Measurements from ENCODE around the gene GEMIN7. TPM values are rescaled to one million over a fixed set of nuclear protein-coding genes. Genes with fewer than 3 reads are reported as not detected.

The GEMIN7 gene
- total and polyA plus RNA-seq, 8 donors = 3.8 to 26.2 (median 8.1) TPM

DNA sequence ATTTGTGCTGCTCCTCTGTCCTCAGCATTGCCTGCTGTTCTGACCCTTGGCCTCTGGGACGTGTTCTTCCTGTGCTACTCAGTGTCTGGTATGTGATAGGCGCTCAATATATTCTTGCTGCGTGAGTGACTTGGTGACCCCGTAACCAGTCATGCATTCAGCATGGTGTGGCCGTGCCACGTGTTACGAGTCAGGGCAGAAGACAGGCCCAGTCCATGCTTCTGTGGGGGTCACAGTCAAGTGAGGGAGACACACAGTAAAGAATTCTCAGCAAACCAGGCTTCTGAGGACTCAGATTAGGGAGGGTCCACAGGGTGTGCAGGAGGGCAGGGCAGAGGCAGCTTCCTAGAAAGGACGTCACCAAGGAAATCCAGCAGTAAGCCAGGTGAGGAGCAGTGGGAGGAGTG is 21.8 kb downstream of the GEMIN7 start:
- intact Hi-C loops (cut with DNase I) = no loop called here
- Histone ChIP-seq H3K27ac (peak overlapping the region in 2 of 4 donors; percentile 64 to 78), H3K4me3 (no peak overlapping the region), H3K27me3 (no peaks in the 10 kb centered on the region), H3K36me3 (no peaks in the 10 kb centered on the region), H3K4me1 (peaks cover 15 to 24% (median 22%) of the 10 kb centered on the region in 3 donors), H3K9me3 (no peaks in the 10 kb centered on the region)
- ATAC-seq = no peak
- FAIRE-seq = no peak
- WGBS, 2 donors = 76 to 80% methylated on average over 8 of the region's 8 CpGs
- DNase-seq = no peak
- TF ChIP-seq, protein P1, sequence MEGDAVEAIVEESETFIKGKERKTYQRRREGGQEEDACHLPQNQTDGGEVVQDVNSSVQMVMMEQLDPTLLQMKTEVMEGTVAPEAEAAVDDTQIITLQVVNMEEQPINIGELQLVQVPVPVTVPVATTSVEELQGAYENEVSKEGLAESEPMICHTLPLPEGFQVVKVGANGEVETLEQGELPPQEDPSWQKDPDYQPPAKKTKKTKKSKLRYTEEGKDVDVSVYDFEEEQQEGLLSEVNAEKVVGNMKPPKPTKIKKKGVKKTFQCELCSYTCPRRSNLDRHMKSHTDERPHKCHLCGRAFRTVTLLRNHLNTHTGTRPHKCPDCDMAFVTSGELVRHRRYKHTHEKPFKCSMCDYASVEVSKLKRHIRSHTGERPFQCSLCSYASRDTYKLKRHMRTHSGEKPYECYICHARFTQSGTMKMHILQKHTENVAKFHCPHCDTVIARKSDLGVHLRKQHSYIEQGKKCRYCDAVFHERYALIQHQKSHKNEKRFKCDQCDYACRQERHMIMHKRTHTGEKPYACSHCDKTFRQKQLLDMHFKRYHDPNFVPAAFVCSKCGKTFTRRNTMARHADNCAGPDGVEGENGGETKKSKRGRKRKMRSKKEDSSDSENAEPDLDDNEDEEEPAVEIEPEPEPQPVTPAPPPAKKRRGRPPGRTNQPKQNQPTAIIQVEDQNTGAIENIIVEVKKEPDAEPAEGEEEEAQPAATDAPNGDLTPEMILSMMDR (IDR thresholded peaks at IDR 0.05) = no peak

DNA sequence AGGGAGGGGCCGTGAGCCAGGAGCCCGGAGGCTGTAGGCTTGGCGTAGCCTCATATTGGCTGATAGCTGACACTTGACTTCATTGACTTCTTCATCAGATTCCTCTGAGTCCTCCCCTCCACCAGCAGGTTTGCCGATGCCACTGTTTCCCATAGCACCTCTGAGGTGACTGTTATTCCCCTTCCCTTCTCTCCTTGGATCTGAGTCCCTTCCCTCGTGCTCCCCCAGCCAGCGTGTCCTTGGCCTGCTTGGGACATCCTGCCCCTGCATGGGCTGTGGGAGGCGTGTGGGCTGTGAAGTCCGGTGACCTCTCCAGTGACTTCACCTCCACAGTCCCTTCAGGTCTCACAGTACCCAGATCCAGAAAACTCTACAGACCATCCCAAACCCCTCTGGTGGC is 22.7 kb downstream of the GEMIN7 start:
- Histone ChIP-seq H3K4me1 (peaks cover 15 to 24% (median 22%) of the 10 kb centered on the region in 3 donors), H3K27ac (peak overlapping the region in 1 of 4 donors; percentile 78), H3K4me3 (no peak overlapping the region), H3K27me3 (no peaks in the 10 kb centered on the region), H3K9me3 (no peaks in the 10 kb centered on the region), H3K36me3 (no peaks in the 10 kb centered on the region)
- no peak for FAIRE-seq
- ATAC-seq = no peak
- intact Hi-C loops (cut with DNase I) = no loop called here
- DNase-seq = no peak
- 75 to 77% methylated on average over 8 of the region's 8 CpGs for WGBS, 2 donors
- TF ChIP-seq, protein P1 (IDR thresholded peaks at IDR 0.05) = no peak

DNA sequence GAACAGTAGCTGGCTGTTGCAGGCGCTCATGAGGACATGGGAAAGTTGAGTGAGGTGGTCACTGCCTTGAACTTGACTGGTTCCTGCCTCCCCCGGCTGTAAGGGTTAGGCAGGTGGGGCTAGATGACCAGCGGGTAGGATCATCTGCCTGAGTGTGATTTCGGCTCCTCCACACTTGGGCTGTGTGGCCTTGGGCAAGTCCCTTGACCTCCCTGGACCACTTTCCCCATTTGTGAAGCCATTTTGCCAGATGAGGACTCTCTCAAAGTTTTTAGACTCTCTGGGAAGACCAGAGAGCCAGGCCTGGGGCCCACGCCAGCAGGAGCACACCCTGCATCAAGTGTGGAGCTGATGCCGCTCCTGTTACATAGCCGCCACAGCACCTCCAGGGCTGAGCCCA is 23.4 kb downstream of the GEMIN7 start:
- no peaks in the 10 kb centered on the region for H3K36me3 ChIP-seq
- FAIRE-seq = no peak
- no peaks in the 10 kb centered on the region for H3K9me3 ChIP-seq
- TF ChIP-seq, protein P1 (IDR thresholded peaks at IDR 0.05) = no peak
- no peak for ATAC-seq
- H3K4me3 ChIP-seq = no peak overlapping the region
- H3K27ac ChIP-seq = peak overlapping the region in 2 of 4 donors; percentile 55 to 74
- no peaks in the 10 kb centered on the region for H3K27me3 ChIP-seq
- WGBS, 2 donors = 95 to 97% methylated on average over 7 of the region's 7 CpGs
- no peak for DNase-seq
- intact Hi-C loops (cut with DNase I) = no loop called here
- peaks cover 15 to 24% (median 22%) of the 10 kb centered on the region in 3 donors for H3K4me1 ChIP-seq

DNA sequence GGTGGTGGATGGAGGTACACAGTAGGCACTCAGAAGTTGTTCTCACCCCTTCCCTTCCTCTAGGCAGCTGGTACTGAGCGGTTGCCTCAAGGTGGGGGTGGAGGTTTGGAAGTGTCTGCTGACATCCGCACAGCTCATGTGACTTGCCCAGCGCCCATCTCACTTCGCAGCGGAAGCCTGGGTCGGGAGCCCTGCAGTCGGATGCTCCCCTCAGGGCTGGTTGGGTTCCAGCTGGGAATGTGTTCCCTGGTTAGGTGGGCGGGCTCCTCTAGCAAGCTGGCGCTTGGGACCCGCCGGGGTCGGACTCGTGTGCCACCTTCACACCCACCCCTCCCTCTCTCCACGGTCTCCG is 24.1 kb downstream of the GEMIN7 start:
- Histone ChIP-seq H3K4me1 (peaks cover 15 to 20% (median 18%) of the 10 kb centered on the region in 3 donors), H3K36me3 (no peaks in the 10 kb centered on the region), H3K27ac (peak overlapping the region in 3 of 4 donors; percentile 39 to 74 (median 55)), H3K9me3 (no peaks in the 10 kb centered on the region), H3K4me3 (no peak overlapping the region), H3K27me3 (no peaks in the 10 kb centered on the region)
- TF ChIP-seq, protein P1 (IDR thresholded peaks at IDR 0.05) = no peak
- intact Hi-C loops (cut with DNase I) = no loop called here
- peak in 3 of 4 donors; percentile 13 to 42 (median 15) for ATAC-seq
- 46 to 49% methylated on average over 15 of the region's 15 CpGs for WGBS, 2 donors
- DNase-seq = no peak
- no peak for FAIRE-seq

DNA sequence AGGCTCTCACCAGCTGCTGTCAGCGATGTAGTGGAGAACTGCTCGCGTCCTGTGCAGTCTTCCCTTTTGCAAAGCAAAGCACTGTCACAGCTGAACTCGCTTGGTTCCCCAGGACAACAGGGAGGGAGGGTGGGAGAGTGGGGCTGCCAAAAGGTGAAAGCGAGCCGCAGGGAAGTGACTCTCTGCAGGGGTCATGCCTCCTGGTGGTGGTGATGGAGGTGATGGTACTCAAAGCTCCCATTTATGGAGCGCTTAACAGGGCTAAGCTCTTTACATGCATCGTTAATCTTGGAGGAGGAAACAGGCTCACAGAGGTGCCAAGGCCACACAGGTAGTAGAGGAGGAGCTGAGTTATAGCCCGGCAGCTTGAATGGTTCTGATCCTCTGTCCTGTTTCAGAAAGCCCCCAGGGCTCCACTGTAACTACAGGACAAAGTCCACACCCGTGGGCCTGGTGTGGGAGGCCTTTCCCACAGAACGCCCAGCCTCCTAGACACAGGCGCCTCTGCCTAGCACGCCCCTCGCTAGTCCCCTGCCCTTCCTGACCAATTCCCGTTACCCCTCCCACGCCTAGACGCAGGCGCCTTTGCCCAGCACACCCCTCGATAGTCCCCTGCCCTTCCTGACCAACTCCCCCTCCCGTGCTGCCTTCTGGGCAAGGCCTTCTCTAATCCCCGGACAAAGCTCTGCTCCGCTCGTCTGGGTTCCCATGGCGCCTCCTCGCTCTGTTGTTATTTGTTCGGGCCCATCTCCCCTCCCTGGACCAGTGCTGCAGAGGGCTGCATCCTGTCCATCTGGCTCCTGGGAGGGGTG is 24.7 kb downstream of the GEMIN7 start:
- H3K36me3 ChIP-seq = no peaks in the 10 kb centered on the region
- intact Hi-C loops (cut with DNase I) = no loop called here
- H3K27ac ChIP-seq = peak overlapping the region; percentile 53 to 74 (median 56)
- ATAC-seq (peak; percentile 55 to 72 (median 56)), FAIRE-seq (no peak), DNase-seq (no peak)
- 48 to 54% methylated on average over 26 of the region's 26 CpGs for WGBS, 2 donors
- TF ChIP-seq, protein P1 (IDR thresholded peaks at IDR 0.05) = no peak
- H3K4me1 ChIP-seq = peaks cover 9 to 16% (median 12%) of the 10 kb centered on the region in 3 donors
- H3K27me3 ChIP-seq = no peaks in the 10 kb centered on the region
- H3K4me3 ChIP-seq = no peak overlapping the region
- no peaks in the 10 kb centered on the region for H3K9me3 ChIP-seq

Measured in pancreas (tissue), 10 donors.